Adrenal gland (tissue), 12 donors: ENCODE results near the gene PCNX2. TPM values are rescaled to one million over a fixed set of nuclear protein-coding genes. Genes with fewer than 3 reads are reported as not detected.

Experiments
- DNase-seq, 7 donors: peaks; one replicate each; pipeline ENCODE4 v3.0.0-alpha.2; 2019 to 2020
- H3K27ac ChIP-seq, 5 donors: fragments of 200-600 bp; sonication (generic) in 4 of 5; 1 replicate in 3 of 5; 2 replicates in 2 of 5; pipeline versions ENCODE4 v1.5.1 to v1.8.0; 2016 to 2020; ENCODE audit warnings: mild to moderate bottlenecking in 1 of 5
- H3K27me3 ChIP-seq: fragments of 200-600 bp; 2 replicates; pipeline ENCODE4 v1.8.0; 2021
- H3K36me3 ChIP-seq, 2 donors: fragments of 200-600 bp; replicated peaks in 1 of 2; 1 replicate in 1 of 2; 2 replicates in 1 of 2; pipeline versions ENCODE4 v1.5.1 to v1.8.0; 2018 to 2022
- H3K4me1 ChIP-seq, 2 donors: fragments of 200-600 bp; replicated peaks in 1 of 2; 1 replicate in 1 of 2; 2 replicates in 1 of 2; pipeline versions ENCODE4 v1.5.1 to v1.8.0; 2018 to 2021
- H3K4me3 ChIP-seq, 4 donors: fragments of 200-600 bp; sonication (generic) in 3 of 4; one replicate each; pipeline ENCODE4 v1.5.1; 2016 to 2018
- H3K9me3 ChIP-seq, 3 donors: fragments of 200-600 bp; sonication (generic) in 1 of 3; replicated peaks in 1 of 3; 1 replicate in 2 of 3; 2 replicates in 1 of 3; pipeline versions ENCODE4 v1.5.1 to v1.8.0; 2016 to 2021
- CTCF ChIP-seq, 6 experiments: fragments of 450-650 bp in 4 of 6; fragments of 200-600 bp in 2 of 6; sonication (generic) in 1 of 6; IDR thresholded peaks; 1 replicate in 5 of 6; 2 replicates in 1 of 6; pipeline versions ENCODE4 v1.5.1 to v1.8.0; 2016 to 2021; ENCODE audit warnings: antibody characterized with exemption in 6 of 6, mild to moderate bottlenecking in 2 of 6, moderate library complexity in 1 of 6
- POLR2A ChIP-seq, 2 donors: fragments of 450-650 bp; IDR thresholded peaks; one replicate each; pipeline ENCODE4 v1.6.1; 2017; ENCODE audit warnings: antibody characterized with exemption in 2 of 2, mild to moderate bottlenecking in 2 of 2, moderate library complexity in 1 of 2
- WGBS, 4 donors: extraction: QIAGEN DNeasy Blood & Tissue Kit in 2 of 4; methylation state at CpG; one replicate each; pipeline versions ENCODE4 v1.1.5 to v1.1.7; 2013 to 2017; 5-methylcytosine and 5-hydroxymethylcytosine counted together
- intact Hi-C, 2 donors: fragments of 100-400 bp; cut with DNase I; formaldehyde crosslinking; loops; one replicate each; pipeline versions ENCODE4 v1.14.1 to v1.15.0; 2022 to 2023
- polyA plus RNA-seq, 3 donors: library from polyadenylated mRNA; stranded (reverse); fragments of 200-250 nt in 2 of 3; fragments of 350-450 nt in 1 of 3; fragmentation: Illumina TruSeq in 1 of 3; extraction: RNeasy Lipid Tissue Mini Kit (QIAGEN cat#74804) in 1 of 3; gene quantifications; one replicate each; pipeline ENCODE4 v1.2.3, GENCODE V29; 2013 to 2014
- total RNA-seq, 9 donors: library from RNA; depleted of rRNA in 4 of 9; stranded (reverse); fragments of >200 nt in 4 of 9; fragments of 120-200 nt in 1 of 9; fragmentation: NEBNext Ultra II Directional in 1 of 9; extraction: Animal tissue kit (Norgen Biotek cat#: 25700) in 1 of 9; gene quantifications; one replicate each; pipeline versions ENCODE4 v1.1.0 to v1.2.4, GENCODE V29; 2013 to 2023
- donor health status: healthy with polysubstance abuse.
- donor health status: Bipolar disorder and iron deficiency.
- donor health status: DM: yes; HTN: yes; CAD: no.
- donor health status: DM: no; HTN: no; CAD: no.
- donor health status: DM: no; HTN: no; CAD: no.
- donor health status: DM: yes; HTN: yes; CAD: no.

PCNX2 gene
- total and polyA plus RNA-seq, 12 donors, result 2.2 to 14.5 (median 5.5) TPM

GRCh38 chr1:233215135-233215760 is 80.3 kb downstream of the PCNX2 start:
- H3K27me3 ChIP-seq, result no peaks in the 10 kb centered on the region
- no peaks in the 10 kb centered on the region for H3K36me3 ChIP-seq
- intact Hi-C loops, result no loop called here
- no peak overlapping the region for H3K27ac ChIP-seq
- no peaks in the 10 kb centered on the region for H3K4me1 ChIP-seq
- TF ChIP-seq POLR2A (IDR thresholded peaks at IDR 0.05) (no peak), CTCF (IDR thresholded peaks at IDR 0.05) (no peak)
- DNase-seq, result no peak
- WGBS, 4 donors, result 81 to 88% (median 87%) methylated on average over 3 of the region's 3 CpGs
- H3K4me3 ChIP-seq, result no peak overlapping the region
- H3K9me3 ChIP-seq, result no peaks in the 10 kb centered on the region

DNA sequence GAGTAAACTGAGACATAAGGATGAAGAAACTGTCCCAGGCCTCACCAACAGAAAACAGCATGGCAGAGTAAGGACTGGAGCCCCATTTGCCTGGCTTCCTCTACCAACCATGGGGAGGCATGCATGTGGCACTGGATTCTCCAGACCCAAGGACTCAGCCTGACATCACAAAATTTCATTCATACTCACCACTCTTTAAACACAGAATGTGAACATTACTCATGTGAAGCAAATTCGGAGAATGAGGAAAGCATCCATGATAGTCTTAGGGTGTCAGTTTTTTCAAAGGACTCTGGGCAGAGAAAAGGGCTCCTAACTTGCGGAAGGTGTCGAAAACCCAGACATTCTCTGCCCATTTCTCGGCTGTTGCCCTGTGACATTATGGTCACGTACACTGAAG is 83.9 kb downstream of the PCNX2 start:
- Histone ChIP-seq H3K36me3 (no peaks in the 10 kb centered on the region), H3K27ac (no peak overlapping the region), H3K4me1 (no peaks in the 10 kb centered on the region), H3K9me3 (no peaks in the 10 kb centered on the region), H3K27me3 (no peaks in the 10 kb centered on the region), H3K4me3 (no peak overlapping the region)
- intact Hi-C loops, result no loop called here
- no peak for TF ChIP-seq CTCF (IDR thresholded peaks at IDR 0.05)
- DNase-seq, result no peak
- WGBS, 4 donors, result 94 to 98% (median 97%) methylated on average over 5 of the region's 5 CpGs

- H3K36me3 ChIP-seq, result no peaks in the 10 kb centered on the region
- no peak overlapping the region for H3K27ac ChIP-seq
- TF ChIP-seq CTCF (IDR thresholded peaks at IDR 0.05) (no peak), POLR2A (IDR thresholded peaks at IDR 0.05) (no peak)
- no peak for DNase-seq
- no peaks in the 10 kb centered on the region for H3K27me3 ChIP-seq
- H3K4me3 ChIP-seq, result no peak overlapping the region
- no peaks in the 10 kb centered on the region for H3K4me1 ChIP-seq
- 74 to 80% (median 77%) methylated on average over 1 of the region's 1 CpG; no CpG with 5 or more reads in 1 of the 4 donors for WGBS, 4 donors
- H3K9me3 ChIP-seq, result no peaks in the 10 kb centered on the region
- intact Hi-C loops, result no loop called here
These were observed 84.4 kb downstream of the PCNX2 start for GRCh38 chr1:233211106-233211505.

GRCh38 chr1:233209481-233209880 is 86.0 kb downstream of the PCNX2 start:
- no peak for TF ChIP-seq POLR2A (IDR thresholded peaks at IDR 0.05)
- TF ChIP-seq CTCF (IDR thresholded peaks at IDR 0.05), result no peak
- Histone ChIP-seq H3K9me3 (no peaks in the 10 kb centered on the region), H3K4me3 (no peak overlapping the region), H3K27me3 (no peaks in the 10 kb centered on the region), H3K4me1 (no peaks in the 10 kb centered on the region), H3K36me3 (no peaks in the 10 kb centered on the region), H3K27ac (no peak overlapping the region)
- WGBS, 4 donors, result 70 to 80% (median 72%) methylated on average over 2 of the region's 2 CpGs
- DNase-seq, result no peak
- intact Hi-C loops, result no loop called here
